ENCODE measurements around the gene STXBP3. TPM values are rescaled to one million over a fixed set of nuclear protein-coding genes. Genes with fewer than 3 reads are reported as not detected.
"Not testable (repeated sequence)": the region's sequence is repeated elsewhere in the genome, so short reads cannot be mapped to it uniquely, and the experiment has no call there.

STXBP3 gene
- 10 to 100 TPM; 59.6 to 71.8 TPM for total RNA-seq
- polyA plus RNA-seq (ENCODE audit: insufficient read depth, low read depth, low replicate concordance), result 22.7 TPM
- long read RNA-seq, donor 1, transcript STXBP3-201 (19 exons, 2,478 nt), result major isoform, 11 of 12 reads
- long read RNA-seq, donor 1, partial matches to known transcripts, result 0 of 12 reads
- long read RNA-seq, donor 1, other reads (novel, unspliced or antisense), result 0 of 12 reads
- long read RNA-seq, donor 2, transcript STXBP3-201 (19 exons, 2,478 nt), result major isoform, 6 of 13 reads
- long read RNA-seq, donor 2, partial matches to known transcripts, result 7 of 13 reads
- long read RNA-seq, donor 2, other reads (novel, unspliced or antisense), result 0 of 13 reads

GRCh38 chr1:108746382-108747170 lies at the start of gene STXBP3:
TSS of gene STXBP3 (plus strand) at chr1:108746674. CDS start at chr1:108746738, 64 bp downstream.
- intact Hi-C loops (cut with DNase I; ENCODE audit: low total_unique reads), result no loop called here
- 0 to 1% methylated on average over 48 to 70 of the region's 75 CpGs for WGBS, 2 donors
- Histone ChIP-seq H3K4me1 (peaks cover 4% of the 10 kb centered on the region), H3K4me3 (peak within 1 kb of the TSS; percentile 78 to 88), H3K27me3 (no peaks in the 10 kb centered on the region), H3K9me3 (no peaks in the 10 kb centered on the region), H3K36me3 (ENCODE audit: low read depth, missing control alignments) (no peaks in the 10 kb centered on the region), H3K27ac (peak within 1 kb of the TSS; percentile 86 to 98)
- TF ChIP-seq CTCF (IDR thresholded peaks at IDR 0.05) (peak; percentile 92 to 98 (median 94)), POLR2A (IDR thresholded peaks at IDR 0.05) (peak; percentile 98)
- DNase-seq, result peak; percentile 98

- H3K9me3 ChIP-seq, result no peaks in the 10 kb centered on the region
- H3K4me1 ChIP-seq, result peaks cover 4% of the 10 kb centered on the region
- TF ChIP-seq POLR2A (IDR thresholded peaks at IDR 0.05) (no peak), CTCF (IDR thresholded peaks at IDR 0.05) (no peak)
- intact Hi-C loops (cut with DNase I; ENCODE audit: low total_unique reads), result no loop called here
- no peak overlapping the region for H3K27ac ChIP-seq
- H3K4me3 ChIP-seq, result no peak overlapping the region
- 84% methylated on average over 22 of the region's 22 CpGs for WGBS, 2 donors
- no peaks in the 10 kb centered on the region for H3K36me3 ChIP-seq (ENCODE audit: low read depth, missing control alignments)
- no peak for DNase-seq
- H3K27me3 ChIP-seq, result no peaks in the 10 kb centered on the region
These were observed 46.8 kb upstream of the STXBP3 start for GRCh38 chr1:108699375-108700332.

GRCh38 chr1:108701176-108701849 lies 45.2 kb upstream of the STXBP3 start:
- Histone ChIP-seq H3K4me1 (no peaks in the 10 kb centered on the region), H3K9me3 (no peaks in the 10 kb centered on the region), H3K4me3 (no peak overlapping the region), H3K27ac (no peak overlapping the region), H3K36me3 (ENCODE audit: low read depth, missing control alignments) (no peaks in the 10 kb centered on the region), H3K27me3 (no peaks in the 10 kb centered on the region)
- intact Hi-C loops (cut with DNase I; ENCODE audit: low total_unique reads), result no loop called here
- 78 to 82% methylated on average over 5 of the region's 5 CpGs for WGBS, 2 donors
- TF ChIP-seq POLR2A (IDR thresholded peaks at IDR 0.05), result no peak
- DNase-seq, result no peak

GRCh38 chr1:108702109-108702508 lies 44.4 kb upstream of the STXBP3 start:
- H3K4me1 ChIP-seq; H3K36me3 ChIP-seq (ENCODE audit: low read depth, missing control alignments); H3K27me3 ChIP-seq; DNase-seq; intact Hi-C loops (cut with DNase I; ENCODE audit: low total_unique reads); H3K27ac ChIP-seq; H3K9me3 ChIP-seq; H3K4me3 ChIP-seq: not testable (repeated sequence)
- 90 to 94% methylated on average over 6 of the region's 6 CpGs for WGBS, 2 donors

- no peak overlapping the region for H3K4me3 ChIP-seq
- intact Hi-C loops (cut with DNase I; ENCODE audit: low total_unique reads), result no loop called here
- no peaks in the 10 kb centered on the region for H3K27me3 ChIP-seq
- no peaks in the 10 kb centered on the region for H3K36me3 ChIP-seq (ENCODE audit: low read depth, missing control alignments)
- H3K9me3 ChIP-seq, result no peaks in the 10 kb centered on the region
- no peaks in the 10 kb centered on the region for H3K4me1 ChIP-seq
- H3K27ac ChIP-seq, result no peak overlapping the region
- no peak for DNase-seq
- TF ChIP-seq POLR2A (IDR thresholded peaks at IDR 0.05), result no peak
- TF ChIP-seq CTCF (IDR thresholded peaks at IDR 0.05), result no peak
- 74 to 81% methylated on average over 6 of the region's 6 CpGs for WGBS, 2 donors
These were observed 42.5 kb upstream of the STXBP3 start for GRCh38 chr1:108703939-108704338.
